Astrocyte (in vitro differentiated cells and primary cell): ENCODE results near the gene ANKRD18A. TPM values are rescaled to one million over a fixed set of nuclear protein-coding genes. Genes with fewer than 3 reads are reported as not detected.
"Not testable (repeated sequence)": the region's sequence is repeated elsewhere in the genome, so short reads cannot be mapped to it uniquely, and the experiment has no call there.

Source experiments
- DNase-seq: peaks from one replicate; pipeline ENCODE4 v3.0.0-alpha.2; 2010; ENCODE audit warnings: low read depth
- FAIRE-seq: peaks from 2 replicates; lab custom pipeline; 2011; peaks lifted over from hg19 to GRCh38; lab: Jason Lieb, UNC
- H2AFZ ChIP-seq: 2 replicates; pipeline ENCODE4 v1.6.0; 2012; ENCODE audit warnings: low read depth, low read length, inconsistent platforms
- H3K27ac ChIP-seq: 2 replicates; pipeline ENCODE4 v1.5.1; 2011; ENCODE audit warnings: low read depth, low read length, inconsistent platforms
- H3K27me3 ChIP-seq: 2 replicates; pipeline ENCODE4 v1.6.0; 2011; ENCODE audit warnings: low read length, inconsistent platforms; ENCODE audit not compliant: insufficient read depth
- H3K36me3 ChIP-seq: 2 replicates; pipeline ENCODE4 v1.5.1; 2011; ENCODE audit warnings: low read length, inconsistent platforms; ENCODE audit not compliant: insufficient read depth
- H3K4me1 ChIP-seq: 2 replicates; pipeline ENCODE4 v1.5.1; 2011; ENCODE audit warnings: low read length, inconsistent platforms; ENCODE audit not compliant: insufficient read depth
- H3K4me2 ChIP-seq: 2 replicates; pipeline ENCODE4 v1.6.0; 2012; ENCODE audit warnings: low read length, inconsistent platforms
- H3K4me3 ChIP-seq: 2 replicates; pipeline ENCODE4 v1.5.1; 2011; ENCODE audit warnings: low read depth, mild to moderate bottlenecking, low read length, inconsistent platforms; ENCODE audit not compliant: insufficient read depth
- H3K79me2 ChIP-seq: 2 replicates; pipeline ENCODE4 v1.6.0; 2012; ENCODE audit warnings: mild to moderate bottlenecking, low read length, inconsistent platforms; ENCODE audit not compliant: insufficient read depth
- H3K9ac ChIP-seq: 2 replicates; pipeline ENCODE4 v1.6.0; 2012; ENCODE audit warnings: mild to moderate bottlenecking, low read length, inconsistent platforms
- H3K9me3 ChIP-seq: 2 replicates; pipeline ENCODE4 v1.5.1; 2012; ENCODE audit warnings: low read depth, mild to moderate bottlenecking, low read length, inconsistent platforms; ENCODE audit not compliant: insufficient read depth
- H4K20me1 ChIP-seq: 2 replicates; pipeline ENCODE4 v1.6.0; 2012; ENCODE audit warnings: low read length, inconsistent platforms; ENCODE audit not compliant: insufficient read depth
- H3K27ac Mint-ChIP-seq: one replicate; pipeline ENCODE4 v1.8.0; 2021; ENCODE audit warnings: mild to moderate bottlenecking, mixed read lengths; ENCODE audit not compliant: unreplicated experiment
- H3K27me3 Mint-ChIP-seq: one replicate; pipeline ENCODE4 v1.8.0; 2021; ENCODE audit warnings: low read depth, mixed read lengths; ENCODE audit not compliant: unreplicated experiment
- H3K36me3 Mint-ChIP-seq: one replicate; pipeline ENCODE4 v1.8.0; 2021; ENCODE audit warnings: low read depth, mixed read lengths; ENCODE audit not compliant: unreplicated experiment
- H3K4me1 Mint-ChIP-seq: one replicate; pipeline ENCODE4 v1.8.0; 2021; ENCODE audit warnings: low read depth, mixed read lengths; ENCODE audit not compliant: unreplicated experiment
- H3K4me3 Mint-ChIP-seq: one replicate; pipeline ENCODE4 v1.8.0; 2021; ENCODE audit warnings: mild to moderate bottlenecking, moderate library complexity, mixed read lengths; ENCODE audit not compliant: unreplicated experiment
- H3K9me3 Mint-ChIP-seq: one replicate; pipeline ENCODE4 v1.8.0; 2021; ENCODE audit warnings: mild to moderate bottlenecking, mixed read lengths; ENCODE audit not compliant: unreplicated experiment
- EZH2 ChIP-seq: IDR thresholded peaks from 2 replicates; pipeline ENCODE4 v1.6.1; 2012; ENCODE audit warnings: mild to moderate bottlenecking, low read length, inconsistent platforms; ENCODE audit not compliant: insufficient read depth
- total RNA-seq: library from RNA; stranded (reverse); gene quantifications from 2 replicates; pipeline ENCODE4 v1.2.1, GENCODE V29; 2021
- TF ChIP-seq, protein P1 (sequence below): IDR thresholded peaks from 2 replicates; pipeline ENCODE4 v1.5.1; 2011; ENCODE audit warnings: low read depth, mild to moderate bottlenecking, inconsistent platforms, low read length, moderate library complexity; ENCODE audit not compliant: insufficient read depth

ANKRD18A gene
- total RNA-seq, 1 donor from 2014 or later = 11.7 TPM

DNA sequence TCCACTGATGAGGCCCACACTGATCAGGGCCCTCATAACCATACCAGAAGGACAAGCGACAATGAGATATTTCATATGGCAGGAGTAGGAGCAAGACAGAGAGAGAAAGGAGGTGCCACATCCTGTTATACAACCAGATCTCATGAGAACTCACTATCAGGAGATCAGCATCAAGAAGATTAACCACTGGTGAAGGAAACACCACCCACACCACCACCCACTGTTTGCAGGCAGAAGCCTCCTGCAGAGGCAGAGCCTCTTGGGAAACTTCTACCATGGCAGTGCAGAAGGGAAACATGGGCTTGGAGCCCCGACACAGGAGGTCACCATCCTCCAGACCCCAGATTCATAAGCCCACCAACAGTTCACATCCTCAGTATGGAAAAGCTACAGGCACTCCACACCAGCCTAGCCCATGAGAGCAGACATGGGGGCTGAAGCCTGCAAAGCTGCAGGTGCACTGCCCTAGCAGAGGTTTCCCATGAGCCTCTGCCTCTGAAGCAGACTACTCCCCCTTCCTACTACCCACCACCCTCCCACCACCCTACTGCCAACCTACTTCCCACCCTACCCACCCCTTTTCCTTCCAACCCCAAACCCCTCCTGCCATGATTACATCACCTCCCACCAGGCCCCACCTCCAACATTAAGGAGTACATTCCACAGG, 73.8 kb downstream of the ANKRD18A start:
- H2AFZ ChIP-seq, FAIRE-seq, H3K4me3 ChIP-seq, H3K27me3 ChIP-seq, H3K4me1 Mint-ChIP-seq, H3K27ac Mint-ChIP-seq, H3K9ac ChIP-seq, H3K27ac ChIP-seq, H3K36me3 Mint-ChIP-seq, H3K4me2 ChIP-seq, H4K20me1 ChIP-seq, H3K4me3 Mint-ChIP-seq, H3K79me2 ChIP-seq, H3K9me3 ChIP-seq, H3K36me3 ChIP-seq, H3K4me1 ChIP-seq, DNase-seq: not testable (repeated sequence)
- peaks cover 14% of the 10 kb centered on the region for H3K27me3 Mint-ChIP-seq
- peaks cover 13% of the 10 kb centered on the region for H3K9me3 Mint-ChIP-seq

DNA sequence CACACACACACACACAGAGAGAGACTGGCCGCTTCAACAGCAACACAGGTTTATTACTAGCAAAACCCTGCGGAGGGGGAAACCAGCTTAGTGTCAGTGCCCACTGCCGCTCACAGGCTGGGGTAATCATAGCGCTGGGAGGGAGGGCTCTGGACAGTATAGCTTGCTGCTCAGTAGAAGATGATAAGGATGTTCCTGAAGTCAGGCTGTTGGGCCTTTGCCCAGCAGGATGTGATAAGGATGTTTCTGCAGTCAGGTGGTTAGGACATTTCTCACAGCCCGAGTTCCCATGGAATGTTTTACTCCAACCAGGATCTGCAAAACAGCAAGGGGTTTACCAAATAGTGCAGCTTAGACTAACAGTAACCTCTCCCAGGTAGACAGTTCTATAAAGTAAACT, 79.9 kb downstream of the ANKRD18A start:
- H3K27ac ChIP-seq, H3K36me3 Mint-ChIP-seq, H3K79me2 ChIP-seq, FAIRE-seq, H3K4me3 ChIP-seq, H3K36me3 ChIP-seq, H3K27ac Mint-ChIP-seq, H3K9ac ChIP-seq, H3K4me3 Mint-ChIP-seq, H3K27me3 ChIP-seq, H3K4me2 ChIP-seq, H3K4me1 ChIP-seq, H3K4me1 Mint-ChIP-seq, H4K20me1 ChIP-seq, H2AFZ ChIP-seq, H3K9me3 Mint-ChIP-seq, DNase-seq, H3K9me3 ChIP-seq: not testable (repeated sequence)
- peaks cover 13% of the 10 kb centered on the region for H3K27me3 Mint-ChIP-seq

DNA sequence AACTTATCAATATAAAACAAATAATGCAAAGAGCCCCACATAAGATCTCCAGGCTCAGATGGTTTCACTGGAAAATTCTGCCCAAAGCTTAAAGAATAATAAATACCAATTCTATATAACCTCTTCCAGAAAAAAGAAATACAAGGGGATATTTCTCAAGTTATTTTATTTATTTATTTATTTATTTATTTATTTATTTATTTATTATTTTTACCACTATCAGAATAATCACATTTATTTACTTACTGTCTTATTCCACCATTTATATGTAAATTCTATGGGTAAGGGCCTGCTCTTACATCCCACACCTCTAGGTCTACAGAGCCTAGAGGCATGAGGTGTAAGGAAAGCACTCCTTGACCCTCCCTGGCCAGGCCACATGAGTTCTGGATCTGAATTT, 91.1 kb downstream of the ANKRD18A start:
- no peak for FAIRE-seq
- Mint-ChIP-seq H3K4me3 (no peak overlapping the region), H3K36me3 (no peaks in the 10 kb centered on the region)

More for the DNA sequence above, 91.1 kb downstream of the ANKRD18A start:
- Histone ChIP-seq H3K9me3 (no peaks in the 10 kb centered on the region), H3K27ac (no peak overlapping the region), H3K27me3 (peaks cover 3% of the 10 kb centered on the region), H3K4me2 (no peak overlapping the region), H3K36me3 (no peaks in the 10 kb centered on the region), H3K4me3 (no peak overlapping the region), H3K9ac (no peak overlapping the region), H3K4me1 (no peaks in the 10 kb centered on the region), H3K79me2 (no peaks in the 10 kb centered on the region), H4K20me1 (no peaks in the 10 kb centered on the region), H2AFZ (no peak overlapping the region)
- Mint-ChIP-seq H3K4me1 (no peaks in the 10 kb centered on the region), H3K27me3 (peaks cover 5% of the 10 kb centered on the region), H3K9me3 (peaks cover 3% of the 10 kb centered on the region), H3K27ac (no peak overlapping the region)
- TF ChIP-seq EZH2 = no peak
- TF ChIP-seq, protein P1, sequence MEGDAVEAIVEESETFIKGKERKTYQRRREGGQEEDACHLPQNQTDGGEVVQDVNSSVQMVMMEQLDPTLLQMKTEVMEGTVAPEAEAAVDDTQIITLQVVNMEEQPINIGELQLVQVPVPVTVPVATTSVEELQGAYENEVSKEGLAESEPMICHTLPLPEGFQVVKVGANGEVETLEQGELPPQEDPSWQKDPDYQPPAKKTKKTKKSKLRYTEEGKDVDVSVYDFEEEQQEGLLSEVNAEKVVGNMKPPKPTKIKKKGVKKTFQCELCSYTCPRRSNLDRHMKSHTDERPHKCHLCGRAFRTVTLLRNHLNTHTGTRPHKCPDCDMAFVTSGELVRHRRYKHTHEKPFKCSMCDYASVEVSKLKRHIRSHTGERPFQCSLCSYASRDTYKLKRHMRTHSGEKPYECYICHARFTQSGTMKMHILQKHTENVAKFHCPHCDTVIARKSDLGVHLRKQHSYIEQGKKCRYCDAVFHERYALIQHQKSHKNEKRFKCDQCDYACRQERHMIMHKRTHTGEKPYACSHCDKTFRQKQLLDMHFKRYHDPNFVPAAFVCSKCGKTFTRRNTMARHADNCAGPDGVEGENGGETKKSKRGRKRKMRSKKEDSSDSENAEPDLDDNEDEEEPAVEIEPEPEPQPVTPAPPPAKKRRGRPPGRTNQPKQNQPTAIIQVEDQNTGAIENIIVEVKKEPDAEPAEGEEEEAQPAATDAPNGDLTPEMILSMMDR = no peak
- no peak for DNase-seq
